Smooth muscle cell (in vitro differentiated cells): Measurements from ENCODE around the gene CRPPA. TPM values are rescaled to one million over a fixed set of nuclear protein-coding genes. Genes with fewer than 3 reads are reported as not detected.
"Not testable (repeated sequence)": the region's sequence is repeated elsewhere in the genome, so short reads cannot be mapped to it uniquely, and the experiment has no call there.

Source experiments
- DNase-seq: peaks from one replicate; lab custom pipeline; 2025; ENCODE audit not compliant: unreplicated experiment; lab: John Stamatoyannopoulos, UW
- H2AFZ ChIP-seq: fragments of 200-600 bp; sonication (generic); 2 replicates; pipeline ENCODE4 v1.6.0; 2016; ENCODE audit warnings: antibody characterized with exemption, low read depth, mild to moderate bottlenecking
- H3F3A ChIP-seq: fragments of 200-600 bp; sonication (generic); 2 replicates; pipeline ENCODE4 v1.6.0; 2017; ENCODE audit warnings: antibody characterized with exemption, low read depth
- H3K27ac ChIP-seq: fragments of 200-600 bp; sonication (generic); 2 replicates; pipeline ENCODE4 v1.5.1; 2016; ENCODE audit warnings: low read depth, mild to moderate bottlenecking
- H3K27me3 ChIP-seq: fragments of 200-600 bp; sonication (generic); 2 replicates; pipeline ENCODE4 v1.6.1; 2016; ENCODE audit warnings: low read depth, mild to moderate bottlenecking
- H3K36me3 ChIP-seq: fragments of 200-600 bp; sonication (generic); 2 replicates; pipeline ENCODE4 v1.5.1; 2016; ENCODE audit warnings: low read depth
- H3K4me1 ChIP-seq: fragments of 200-600 bp; sonication (generic); 2 replicates; pipeline ENCODE4 v1.5.1; 2016; ENCODE audit warnings: low read depth
- H3K4me2 ChIP-seq: fragments of 200-600 bp; sonication (generic); 2 replicates; pipeline ENCODE4 v1.6.0; 2016; ENCODE audit warnings: mild to moderate bottlenecking
- H3K4me3 ChIP-seq: fragments of 200-600 bp; sonication (generic); 2 replicates; pipeline ENCODE4 v1.5.1; 2016; ENCODE audit warnings: mild to moderate bottlenecking
- H3K79me2 ChIP-seq: fragments of 200-600 bp; sonication (generic); 2 replicates; pipeline ENCODE4 v1.6.0; 2016; ENCODE audit warnings: low read depth, mild to moderate bottlenecking
- H3K9ac ChIP-seq: fragments of 200-600 bp; sonication (generic); 2 replicates; pipeline ENCODE4 v1.6.0; 2016; ENCODE audit warnings: low read depth
- H3K9me3 ChIP-seq: fragments of 200-600 bp; sonication (generic); replicated peaks from 2 replicates; pipeline ENCODE4 v1.5.1; 2016; ENCODE audit warnings: low read depth
- H4K20me1 ChIP-seq: fragments of 200-600 bp; sonication (generic); 2 replicates; pipeline ENCODE4 v1.6.0; 2016; ENCODE audit warnings: low read depth
- WGBS: methylation state at CpG from one replicate; pipeline ENCODE4 v1.1.7; 2016; ENCODE audit warnings: low lambda C conversion rate; 5-methylcytosine and 5-hydroxymethylcytosine counted together
- polyA plus RNA-seq: library from polyadenylated mRNA; unstranded; fragments of >200 nt; fragmentation: Nextera tagmentation; extraction: Ambion mirVana; gene quantifications from 2 replicates; pipeline ENCODE4 v1.2.1, GENCODE V29; 2016
- total RNA-seq: library from RNA; depleted of rRNA; stranded (reverse); fragments of >200 nt; gene quantifications from 2 replicates; pipeline ENCODE4 v1.2.3, GENCODE V29; 2014
- TF ChIP-seq, protein P1 (sequence below): fragments of 200-600 bp; sonication (generic); IDR thresholded peaks from 2 replicates; pipeline ENCODE4 v1.5.1; 2017; ENCODE audit warnings: borderline replicate concordance, mild to moderate bottlenecking, antibody characterized with exemption; ENCODE audit not compliant: insufficient read depth, poor library complexity, severe bottlenecking

CRPPA gene
- total and polyA plus RNA-seq, 2 experiments from 2014 or later, result 1.7 to 1.9 TPM

DNA sequence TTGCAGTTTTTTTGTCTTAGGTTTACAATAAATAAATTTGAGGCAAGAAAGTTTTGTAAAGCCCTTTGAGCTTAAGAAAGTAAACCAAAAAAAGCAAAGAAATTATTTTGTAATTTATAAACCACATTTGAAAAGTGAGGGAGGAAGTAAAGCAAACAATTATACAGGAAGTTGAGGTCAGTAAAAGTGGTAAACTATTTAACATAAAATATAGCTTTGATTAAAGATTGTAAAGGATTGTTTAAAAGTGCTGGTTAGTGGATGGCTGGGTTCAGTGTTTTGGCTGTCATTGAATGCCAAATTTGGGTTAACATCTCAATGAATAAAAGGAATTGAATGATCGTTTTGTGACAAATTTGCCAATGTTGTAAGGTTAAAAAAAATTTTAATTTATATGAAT is 34.3 kb upstream of the CRPPA start:
- Histone ChIP-seq H3K9ac (no peak overlapping the region), H3K4me1 (no peaks in the 10 kb centered on the region), H2AFZ (no peak overlapping the region), H3K27me3 (no peaks in the 10 kb centered on the region), H3K79me2 (no peaks in the 10 kb centered on the region), H3K27ac (no peak overlapping the region), H3F3A (no peaks in the 10 kb centered on the region), H3K9me3 (no peaks in the 10 kb centered on the region), H4K20me1 (no peaks in the 10 kb centered on the region), H3K4me2 (no peak overlapping the region), H3K36me3 (no peaks in the 10 kb centered on the region), H3K4me3 (no peak overlapping the region)
- 86% methylated on average over 1 of the region's 1 CpG for WGBS
- DNase-seq, result no peak
- TF ChIP-seq, protein P1, sequence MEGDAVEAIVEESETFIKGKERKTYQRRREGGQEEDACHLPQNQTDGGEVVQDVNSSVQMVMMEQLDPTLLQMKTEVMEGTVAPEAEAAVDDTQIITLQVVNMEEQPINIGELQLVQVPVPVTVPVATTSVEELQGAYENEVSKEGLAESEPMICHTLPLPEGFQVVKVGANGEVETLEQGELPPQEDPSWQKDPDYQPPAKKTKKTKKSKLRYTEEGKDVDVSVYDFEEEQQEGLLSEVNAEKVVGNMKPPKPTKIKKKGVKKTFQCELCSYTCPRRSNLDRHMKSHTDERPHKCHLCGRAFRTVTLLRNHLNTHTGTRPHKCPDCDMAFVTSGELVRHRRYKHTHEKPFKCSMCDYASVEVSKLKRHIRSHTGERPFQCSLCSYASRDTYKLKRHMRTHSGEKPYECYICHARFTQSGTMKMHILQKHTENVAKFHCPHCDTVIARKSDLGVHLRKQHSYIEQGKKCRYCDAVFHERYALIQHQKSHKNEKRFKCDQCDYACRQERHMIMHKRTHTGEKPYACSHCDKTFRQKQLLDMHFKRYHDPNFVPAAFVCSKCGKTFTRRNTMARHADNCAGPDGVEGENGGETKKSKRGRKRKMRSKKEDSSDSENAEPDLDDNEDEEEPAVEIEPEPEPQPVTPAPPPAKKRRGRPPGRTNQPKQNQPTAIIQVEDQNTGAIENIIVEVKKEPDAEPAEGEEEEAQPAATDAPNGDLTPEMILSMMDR, result no peak

DNA sequence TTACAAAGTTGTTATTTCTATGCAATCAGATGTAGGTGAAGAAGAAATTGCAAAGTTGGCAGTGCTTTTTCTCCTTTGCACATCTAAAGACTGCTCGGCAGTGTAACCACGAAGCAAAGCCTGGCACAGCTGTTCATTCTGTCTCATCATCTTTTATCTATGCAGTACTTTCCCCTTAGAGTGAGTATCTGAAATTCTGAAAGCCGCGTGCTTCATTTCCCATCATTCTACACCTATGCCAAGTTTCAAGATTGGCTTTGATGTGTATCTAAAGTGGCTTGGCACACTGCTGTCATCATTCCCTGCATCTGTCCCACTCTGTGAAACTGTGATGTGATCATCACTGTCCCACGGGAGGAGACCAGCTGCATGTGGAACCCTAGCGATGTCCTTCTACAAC is 29.0 kb upstream of the CRPPA start:
- no peak overlapping the region for H3K9ac ChIP-seq
- no peaks in the 10 kb centered on the region for H3F3A ChIP-seq
- H3K4me3 ChIP-seq, result no peak overlapping the region
- no peak overlapping the region for H2AFZ ChIP-seq
- no peak overlapping the region for H3K27ac ChIP-seq
- H3K79me2 ChIP-seq, result no peaks in the 10 kb centered on the region
- no peak overlapping the region for H3K4me2 ChIP-seq
- no peak for DNase-seq
- no peaks in the 10 kb centered on the region for H3K27me3 ChIP-seq
- no peaks in the 10 kb centered on the region for H3K4me1 ChIP-seq
- TF ChIP-seq, protein P1, result no peak
- H4K20me1 ChIP-seq, result no peaks in the 10 kb centered on the region
- 91% methylated on average over 6 of the region's 6 CpGs for WGBS
- no peaks in the 10 kb centered on the region for H3K9me3 ChIP-seq
- H3K36me3 ChIP-seq, result no peaks in the 10 kb centered on the region

DNA sequence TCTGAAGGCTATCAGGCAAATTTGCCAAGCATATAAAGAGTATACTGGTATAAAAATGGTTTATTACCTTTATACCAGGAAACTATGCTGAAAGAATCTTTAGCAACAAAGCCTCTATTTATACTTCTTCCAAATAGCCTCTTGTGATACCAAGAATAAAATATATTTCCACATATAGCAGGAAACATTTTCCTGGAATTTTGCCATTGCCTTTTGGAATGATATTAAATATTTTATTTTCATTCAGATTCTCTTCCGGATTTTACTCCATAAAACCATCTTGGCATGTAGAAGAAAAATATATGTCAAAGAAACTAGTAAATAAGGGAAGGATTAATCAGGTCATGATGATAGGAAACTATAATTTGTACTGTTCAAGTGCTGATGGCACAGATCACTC is 26.5 kb upstream of the CRPPA start:
- Histone ChIP-seq H3K79me2 (no peaks in the 10 kb centered on the region), H3K4me1 (no peaks in the 10 kb centered on the region), H3K9me3 (no peaks in the 10 kb centered on the region), H3F3A (no peaks in the 10 kb centered on the region), H3K9ac (no peak overlapping the region), H3K4me3 (no peak overlapping the region), H3K4me2 (no peak overlapping the region), H3K27ac (no peak overlapping the region), H4K20me1 (no peaks in the 10 kb centered on the region), H3K27me3 (no peaks in the 10 kb centered on the region), H3K36me3 (no peaks in the 10 kb centered on the region), H2AFZ (no peak overlapping the region)
- TF ChIP-seq, protein P1, result no peak
- DNase-seq, result no peak
- WGBS, result 79% methylated on average over 1 of the region's 1 CpG

DNA sequence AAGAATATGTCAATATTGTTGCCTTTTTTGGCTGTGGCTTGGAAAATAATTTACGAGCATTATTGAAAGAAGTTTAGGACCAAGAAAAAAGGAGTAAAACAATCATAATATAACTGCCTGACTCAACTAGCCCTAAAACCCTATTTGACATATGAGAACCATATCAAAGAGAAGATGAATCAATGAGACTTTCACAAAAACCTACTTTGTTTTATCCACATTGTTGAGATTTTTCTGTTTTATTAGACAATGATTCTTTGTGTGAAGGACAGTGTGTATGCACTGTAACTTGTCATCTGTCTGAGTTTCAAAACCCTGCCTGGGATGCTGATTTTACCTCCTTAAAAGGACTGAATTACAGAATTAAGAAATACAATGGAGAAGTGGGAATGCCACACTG is 25.2 kb upstream of the CRPPA start:
- DNase-seq, result no peak
- WGBS, result 97% methylated on average over 1 of the region's 1 CpG
- no peaks in the 10 kb centered on the region for H4K20me1 ChIP-seq

DNA sequence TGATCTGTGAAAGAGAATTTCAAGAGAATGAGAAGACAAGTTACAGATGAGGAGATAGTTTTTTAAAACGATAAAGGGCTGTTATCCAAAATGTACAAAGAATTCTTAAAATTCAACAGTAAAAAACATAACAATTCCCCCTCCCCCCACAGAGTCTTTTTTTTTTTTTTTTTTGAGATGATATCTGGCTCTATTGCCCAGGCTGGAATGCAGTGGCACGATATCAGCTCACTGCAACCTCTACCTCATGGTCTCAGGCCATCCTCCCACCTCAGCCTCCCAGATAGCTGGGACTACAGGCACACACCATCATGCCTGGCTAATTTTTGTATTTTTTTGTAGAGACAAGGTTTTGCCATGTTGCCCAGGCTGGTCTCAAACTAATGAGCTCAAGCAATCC is 22.5 kb upstream of the CRPPA start:
- not testable (repeated sequence) for H3K27me3 ChIP-seq, H3K4me1 ChIP-seq, H3F3A ChIP-seq, H3K4me2 ChIP-seq, H3K79me2 ChIP-seq, H3K9me3 ChIP-seq, H3K36me3 ChIP-seq, H3K9ac ChIP-seq, H3K27ac ChIP-seq, H2AFZ ChIP-seq, H3K4me3 ChIP-seq, DNase-seq, H4K20me1 ChIP-seq
- WGBS, result 91% methylated on average over 2 of the region's 2 CpGs

More for the DNA sequence above, 25.2 kb upstream of the CRPPA start:
- Histone ChIP-seq H3K27ac (no peak overlapping the region), H3K4me1 (no peaks in the 10 kb centered on the region), H2AFZ (no peak overlapping the region), H3K36me3 (no peaks in the 10 kb centered on the region), H3F3A (no peaks in the 10 kb centered on the region), H3K4me3 (no peak overlapping the region), H3K9ac (no peak overlapping the region), H3K4me2 (no peak overlapping the region), H3K79me2 (no peaks in the 10 kb centered on the region), H3K27me3 (no peaks in the 10 kb centered on the region), H3K9me3 (no peaks in the 10 kb centered on the region)
- TF ChIP-seq, protein P1, result no peak
